Fibroblast of lung (primary cell): ENCODE results near the gene ZNF322. TPM values are rescaled to one million over a fixed set of nuclear protein-coding genes. Genes with fewer than 3 reads are reported as not detected.

Source experiments
- DNase-seq, 2 donors: peaks; one replicate each; pipeline versions ENCODE4 v3.0.0 to v3.0.0-alpha.2; 2010; ENCODE audit warnings: low read depth in 2 of 2
- H2AFZ ChIP-seq: 2 replicates; pipeline ENCODE4 v1.5.1; 2012; ENCODE audit warnings: low read length, control low read depth, inconsistent platforms
- H3K27ac ChIP-seq: 2 replicates; pipeline ENCODE4 v1.5.1; 2011; ENCODE audit warnings: low read length, control low read depth; ENCODE audit not compliant: insufficient read depth
- H3K27me3 ChIP-seq: 2 replicates; pipeline ENCODE4 v1.5.1; 2011; ENCODE audit warnings: mild to moderate bottlenecking, low read length; ENCODE audit not compliant: control insufficient read depth, insufficient read depth
- H3K36me3 ChIP-seq: 2 replicates; pipeline ENCODE4 v1.5.1; 2011; ENCODE audit warnings: low read length; ENCODE audit not compliant: control insufficient read depth, insufficient read depth
- H3K4me1 ChIP-seq: 2 replicates; pipeline ENCODE4 v1.5.1; 2011; ENCODE audit warnings: low read length; ENCODE audit not compliant: control insufficient read depth, insufficient read depth; ENCODE audit errors: extremely low read depth
- H3K4me2 ChIP-seq: 2 replicates; pipeline ENCODE4 v1.5.1; 2011; ENCODE audit warnings: low read length, control low read depth; ENCODE audit not compliant: insufficient read depth; ENCODE audit errors: extremely low read depth
- H3K4me3 ChIP-seq, 4 experiments: fragments of 200-600 bp in 1 of 4; sonication (generic) in 1 of 4; replicated peaks in 1 of 4; 2 replicates each; pipeline ENCODE4 v1.5.1; 2011 to 2016; ENCODE audit warnings: low read length in 4 of 4, low read depth in 3 of 4, mild to moderate bottlenecking in 3 of 4, control low read depth in 2 of 4, inconsistent platforms in 1 of 4, mixed read lengths in 1 of 4; ENCODE audit not compliant: insufficient read depth in 1 of 4; ENCODE audit errors: control extremely low read depth in 1 of 4
- H3K79me2 ChIP-seq: 2 replicates; pipeline ENCODE4 v1.5.1; 2012; ENCODE audit warnings: mild to moderate bottlenecking, low read length, inconsistent platforms; ENCODE audit not compliant: control insufficient read depth, insufficient read depth
- H3K9ac ChIP-seq: 2 replicates; pipeline ENCODE4 v1.5.1; 2011; ENCODE audit warnings: mild to moderate bottlenecking, low read length, control low read depth; ENCODE audit not compliant: insufficient read depth
- H3K9me3 ChIP-seq: 2 replicates; pipeline ENCODE4 v1.5.1; 2012; ENCODE audit warnings: low read depth, low read length; ENCODE audit not compliant: control insufficient read depth, insufficient read depth
- H4K20me1 ChIP-seq: 2 replicates; pipeline ENCODE4 v1.5.1; 2011; ENCODE audit warnings: low read length; ENCODE audit not compliant: control insufficient read depth, insufficient read depth; ENCODE audit errors: extremely low read depth
- EZH2 ChIP-seq: IDR thresholded peaks from 2 replicates; pipeline ENCODE4 v1.5.1; 2012; ENCODE audit warnings: low read length, control low read depth, mild to moderate bottlenecking; ENCODE audit errors: missing control alignments
- polyA plus RNA-seq, 2 donors: library from polyadenylated mRNA; depleted of rRNA in 1 of 2; stranded (reverse) in 1 of 2; unstranded in 1 of 2; fragments of >200 nt; gene quantifications; 2 replicates each; pipeline ENCODE4 v1.2.1, GENCODE V29; 2011 to 2012; ENCODE audit warnings: missing spikeins in 1 of 2
- total RNA-seq: library from RNA; depleted of rRNA; stranded (reverse); fragments of >200 nt; gene quantifications from 2 replicates; pipeline ENCODE4 v1.2.1, GENCODE V29; 2014
- TF ChIP-seq, protein P1 (sequence below), 2 donors: IDR thresholded peaks in 1 of 2; conservative IDR thresholded peaks in 1 of 2; 1 replicate in 1 of 2; 2 replicates in 1 of 2; pipeline ENCODE4 v1.5.1; 2011 to 2012; ENCODE audit warnings: low read length in 2 of 2, control low read depth in 1 of 2, inconsistent platforms in 1 of 2, low read depth in 1 of 2, mild to moderate bottlenecking in 1 of 2

The ZNF322 gene
- total and polyA plus RNA-seq, 2 donors (not counting 1 experiment from before 2014, with no cell fraction given) = 13.3 to 17.3 TPM

DNA sequence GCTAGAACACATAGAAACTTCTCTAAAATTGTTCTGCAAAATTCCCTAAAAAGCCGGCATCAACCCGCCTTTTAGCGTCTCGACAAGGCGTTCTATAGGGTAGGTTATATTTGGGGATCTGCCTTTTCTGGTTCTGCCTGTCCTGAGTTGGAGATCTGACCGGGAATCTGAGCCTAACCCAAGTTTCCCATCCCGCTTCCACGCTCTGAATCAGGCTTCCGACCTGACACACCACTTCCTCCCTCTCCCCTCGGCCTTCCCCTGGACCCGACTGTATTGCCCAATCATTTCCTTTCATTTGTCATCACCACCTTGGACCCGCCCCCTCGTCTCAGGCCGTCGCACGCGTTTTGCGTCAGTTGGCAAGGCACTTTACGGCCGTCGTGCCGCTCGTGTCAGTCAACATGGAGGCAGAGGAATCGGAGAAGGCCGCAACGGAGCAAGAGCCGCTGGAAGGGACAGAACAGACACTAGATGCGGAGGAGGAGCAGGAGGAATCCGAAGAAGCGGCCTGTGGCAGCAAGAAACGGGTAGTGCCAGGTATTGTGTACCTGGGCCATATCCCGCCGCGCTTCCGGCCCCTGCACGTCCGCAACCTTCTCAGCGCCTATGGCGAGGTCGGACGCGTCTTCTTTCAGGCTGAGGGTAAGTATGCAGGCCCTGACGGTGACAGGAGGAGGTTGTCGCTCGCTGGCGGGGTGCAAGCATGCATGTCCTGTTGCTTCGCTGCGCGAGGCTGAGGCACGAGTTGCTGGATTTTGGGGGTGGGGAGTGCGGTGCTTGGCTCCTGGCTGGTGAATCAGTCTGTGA lies 62.8 kb downstream of the ZNF322 start, which contains the start of gene ABT1:
TSS of gene ABT1 (plus strand) at position 375 of the 810 bp plus-strand sequence. CDS start at position 405, 30 bp downstream.
- H3K9ac ChIP-seq = peak within 1 kb of the TSS; percentile 87
- H3K27ac ChIP-seq = peak within 1 kb of the TSS; percentile 87
- no peak for TF ChIP-seq EZH2
- TF ChIP-seq, protein P1, sequence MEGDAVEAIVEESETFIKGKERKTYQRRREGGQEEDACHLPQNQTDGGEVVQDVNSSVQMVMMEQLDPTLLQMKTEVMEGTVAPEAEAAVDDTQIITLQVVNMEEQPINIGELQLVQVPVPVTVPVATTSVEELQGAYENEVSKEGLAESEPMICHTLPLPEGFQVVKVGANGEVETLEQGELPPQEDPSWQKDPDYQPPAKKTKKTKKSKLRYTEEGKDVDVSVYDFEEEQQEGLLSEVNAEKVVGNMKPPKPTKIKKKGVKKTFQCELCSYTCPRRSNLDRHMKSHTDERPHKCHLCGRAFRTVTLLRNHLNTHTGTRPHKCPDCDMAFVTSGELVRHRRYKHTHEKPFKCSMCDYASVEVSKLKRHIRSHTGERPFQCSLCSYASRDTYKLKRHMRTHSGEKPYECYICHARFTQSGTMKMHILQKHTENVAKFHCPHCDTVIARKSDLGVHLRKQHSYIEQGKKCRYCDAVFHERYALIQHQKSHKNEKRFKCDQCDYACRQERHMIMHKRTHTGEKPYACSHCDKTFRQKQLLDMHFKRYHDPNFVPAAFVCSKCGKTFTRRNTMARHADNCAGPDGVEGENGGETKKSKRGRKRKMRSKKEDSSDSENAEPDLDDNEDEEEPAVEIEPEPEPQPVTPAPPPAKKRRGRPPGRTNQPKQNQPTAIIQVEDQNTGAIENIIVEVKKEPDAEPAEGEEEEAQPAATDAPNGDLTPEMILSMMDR (conservative IDR thresholded peaks at IDR 0.05 in 1 of 2, IDR thresholded peaks at IDR 0.05 in 1 of 2; ENCODE audit: low read depth in 1 of 2, low read length in 2 of 2) = no peak
- peak within 1 kb of the TSS; percentile 97 for H3K4me2 ChIP-seq
- H3K4me3 ChIP-seq = peak within 1 kb of the TSS; percentile 78 to 98 (median 92)
- peaks cover 2% of the 10 kb centered on the region for H3K4me1 ChIP-seq
- H3K27me3 ChIP-seq = no peaks in the 10 kb centered on the region
- peak; percentile 98 for DNase-seq
- H2AFZ ChIP-seq = peak within 1 kb of the TSS; percentile 92
- H4K20me1 ChIP-seq = no peaks in the 10 kb centered on the region
- H3K79me2 ChIP-seq = peaks cover 14% of the 10 kb centered on the region
- H3K9me3 ChIP-seq = no peaks in the 10 kb centered on the region
- peaks cover 2% of the 10 kb centered on the region for H3K36me3 ChIP-seq

DNA sequence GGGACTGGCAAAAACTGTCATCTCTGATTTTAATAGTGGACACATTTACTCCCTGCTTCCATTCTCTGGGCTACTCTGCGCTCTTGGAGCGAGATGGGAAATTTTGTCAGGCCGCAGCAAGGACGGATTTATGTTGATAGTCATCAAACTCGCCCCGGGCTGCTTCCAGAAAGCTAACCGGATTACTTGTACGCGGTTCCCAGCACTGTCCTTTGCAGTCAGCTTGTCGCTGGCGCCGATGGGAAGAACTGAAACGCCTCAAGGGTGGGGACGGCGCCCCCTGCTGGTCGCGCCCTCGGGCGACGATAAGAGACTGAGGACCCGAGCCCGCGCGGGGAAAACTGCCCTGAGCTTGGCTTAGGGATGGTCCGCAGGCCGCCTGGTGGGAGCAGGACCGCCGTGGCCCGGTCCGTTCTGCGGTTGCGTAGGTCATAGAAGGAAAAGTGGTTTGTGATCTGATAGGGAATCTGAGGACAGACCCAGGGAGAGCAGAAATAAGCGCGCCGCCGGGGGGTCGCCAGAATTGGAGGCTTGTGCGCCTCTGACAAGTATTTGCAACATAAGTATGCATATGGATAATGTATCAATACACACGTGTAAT lies 63.8 kb downstream of the ZNF322 start:
- Histone ChIP-seq H3K4me1 (peaks cover 2% of the 10 kb centered on the region), H2AFZ (peak overlapping the region; percentile 76), H3K79me2 (peaks cover 14% of the 10 kb centered on the region), H3K27me3 (no peaks in the 10 kb centered on the region), H3K9me3 (no peaks in the 10 kb centered on the region), H4K20me1 (no peaks in the 10 kb centered on the region), H3K4me3 (peak overlapping the region; percentile 60 to 98 (median 86)), H3K9ac (peak overlapping the region; percentile 43), H3K36me3 (peaks cover 2% of the 10 kb centered on the region), H3K4me2 (peak overlapping the region; percentile 97), H3K27ac (peak overlapping the region; percentile 49)
- DNase-seq = peak; percentile 78 to 88
- no peak for TF ChIP-seq EZH2
- TF ChIP-seq, protein P1 (conservative IDR thresholded peaks at IDR 0.05 in 1 of 2, IDR thresholded peaks at IDR 0.05 in 1 of 2; ENCODE audit: low read depth in 1 of 2, low read length in 2 of 2) = peak; percentile 84 to 96
